ENCODE data around the gene LAMA3.

Gene LAMA3

DNA sequence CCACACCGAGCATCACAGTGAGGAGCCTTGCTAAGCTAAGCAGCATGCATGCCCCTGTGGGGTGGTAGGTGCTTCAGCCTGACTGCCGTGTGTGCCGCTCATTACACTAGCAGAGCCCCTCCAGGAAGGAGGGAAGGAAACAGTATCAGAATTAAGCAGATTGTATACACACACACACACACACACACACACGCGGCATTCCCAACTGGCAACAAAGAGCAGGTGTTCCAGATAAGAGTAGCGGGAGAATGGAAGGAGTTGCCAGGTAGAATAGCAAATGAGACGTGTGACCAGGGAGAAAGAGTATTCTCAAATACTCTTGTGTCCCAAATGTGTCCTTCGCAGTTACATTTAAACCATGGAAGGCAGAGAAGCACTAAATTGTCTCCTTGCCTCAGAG lies 277.7 kb downstream of the LAMA3 start:
- H3K27ac ChIP-seq = no peak overlapping the region
- TF ChIP-seq ZFX (IDR thresholded peaks at IDR 0.05) = no peak
- TF ChIP-seq, protein P1, sequence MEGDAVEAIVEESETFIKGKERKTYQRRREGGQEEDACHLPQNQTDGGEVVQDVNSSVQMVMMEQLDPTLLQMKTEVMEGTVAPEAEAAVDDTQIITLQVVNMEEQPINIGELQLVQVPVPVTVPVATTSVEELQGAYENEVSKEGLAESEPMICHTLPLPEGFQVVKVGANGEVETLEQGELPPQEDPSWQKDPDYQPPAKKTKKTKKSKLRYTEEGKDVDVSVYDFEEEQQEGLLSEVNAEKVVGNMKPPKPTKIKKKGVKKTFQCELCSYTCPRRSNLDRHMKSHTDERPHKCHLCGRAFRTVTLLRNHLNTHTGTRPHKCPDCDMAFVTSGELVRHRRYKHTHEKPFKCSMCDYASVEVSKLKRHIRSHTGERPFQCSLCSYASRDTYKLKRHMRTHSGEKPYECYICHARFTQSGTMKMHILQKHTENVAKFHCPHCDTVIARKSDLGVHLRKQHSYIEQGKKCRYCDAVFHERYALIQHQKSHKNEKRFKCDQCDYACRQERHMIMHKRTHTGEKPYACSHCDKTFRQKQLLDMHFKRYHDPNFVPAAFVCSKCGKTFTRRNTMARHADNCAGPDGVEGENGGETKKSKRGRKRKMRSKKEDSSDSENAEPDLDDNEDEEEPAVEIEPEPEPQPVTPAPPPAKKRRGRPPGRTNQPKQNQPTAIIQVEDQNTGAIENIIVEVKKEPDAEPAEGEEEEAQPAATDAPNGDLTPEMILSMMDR (conservative IDR thresholded peaks at IDR 0.05) = no peak

DNA sequence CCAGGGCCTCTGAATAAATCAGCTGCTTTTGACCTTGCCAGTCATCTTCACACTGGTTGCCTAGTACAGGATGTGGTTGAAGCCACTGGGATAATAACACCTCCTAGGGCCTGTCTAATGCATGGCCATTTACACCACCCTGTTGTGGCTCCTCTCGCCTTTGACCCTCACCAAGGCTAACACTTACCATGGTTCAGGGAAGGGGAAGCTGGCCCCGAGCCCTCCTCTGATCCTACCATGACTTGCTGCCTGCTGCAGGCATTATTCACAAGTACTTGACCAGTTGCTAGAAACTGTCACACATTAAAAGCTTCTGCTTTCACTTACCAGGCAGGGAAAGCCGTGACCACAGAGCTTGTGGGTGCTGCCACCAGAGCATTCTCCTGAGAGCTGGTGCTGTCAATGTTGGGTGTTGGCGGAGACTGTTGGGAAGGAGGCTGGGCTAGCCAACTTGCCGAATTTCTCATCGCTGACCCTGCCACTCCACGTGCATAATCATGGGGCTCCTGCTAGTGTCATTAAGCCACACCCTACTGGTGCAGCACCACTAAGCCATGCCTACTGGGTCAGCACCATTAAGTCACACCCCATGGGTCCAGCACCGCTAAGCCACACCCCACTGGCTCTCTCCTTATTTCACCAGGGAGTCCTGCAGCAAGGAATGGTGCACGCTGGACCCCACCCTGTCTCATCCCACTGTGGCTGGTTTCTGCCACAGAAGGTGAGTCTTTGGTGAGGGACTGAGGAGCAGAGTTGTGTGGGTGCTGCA lies 278.3 kb downstream of the LAMA3 start:
- no peak overlapping the region for H3K27ac ChIP-seq
- no peak for TF ChIP-seq ZFX (IDR thresholded peaks at IDR 0.05)
- TF ChIP-seq, protein P1 (conservative IDR thresholded peaks at IDR 0.05) = no peak

DNA sequence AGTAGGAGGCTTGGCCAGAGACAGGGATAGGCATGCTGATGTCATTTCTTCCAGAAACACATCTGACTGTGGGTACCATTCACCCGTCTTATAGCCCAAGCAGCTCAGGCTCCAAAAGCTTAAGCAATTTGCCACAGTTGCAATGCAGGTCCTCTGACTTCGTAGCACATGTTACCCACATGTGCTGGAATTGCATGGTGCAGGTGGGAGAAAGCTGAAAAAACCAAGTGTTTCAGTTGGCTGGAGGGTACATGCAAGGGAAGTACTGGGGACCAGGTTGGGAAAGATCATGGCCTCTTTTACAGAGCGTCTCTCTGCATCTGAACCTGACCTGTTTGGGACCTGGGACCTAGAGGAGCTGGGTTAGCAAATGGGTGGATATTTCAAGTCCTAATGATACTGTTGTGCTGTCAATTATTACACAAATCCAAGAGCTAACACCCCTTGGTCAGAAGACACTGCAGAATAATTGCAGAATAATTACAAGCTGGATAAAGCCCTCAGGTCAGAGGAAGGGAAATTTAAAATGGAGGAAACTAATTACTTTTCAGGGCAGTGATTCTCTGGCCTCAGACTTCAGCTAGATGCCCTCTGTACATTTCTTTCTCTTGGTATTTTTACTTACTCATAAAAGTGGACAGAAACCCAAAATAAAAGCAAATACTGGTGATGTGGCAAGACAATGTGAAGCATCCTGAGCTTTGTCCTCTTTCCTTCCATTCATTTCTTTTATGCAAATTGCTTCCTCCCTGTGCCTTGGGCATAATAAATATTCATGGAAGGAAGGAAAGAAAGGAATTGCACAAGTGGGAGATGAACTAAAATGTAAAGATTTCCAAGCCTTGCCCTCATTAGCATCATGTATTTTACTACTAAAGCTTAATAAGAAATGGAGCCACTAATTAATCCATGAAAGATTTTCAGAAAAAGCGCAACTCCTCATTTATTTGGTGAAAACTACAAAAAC lies 279.7 kb downstream of the LAMA3 start:
- H3K27ac ChIP-seq = no peak overlapping the region
- no peak for TF ChIP-seq ZFX (IDR thresholded peaks at IDR 0.05)
- TF ChIP-seq, protein P1 (conservative IDR thresholded peaks at IDR 0.05) = no peak

DNA sequence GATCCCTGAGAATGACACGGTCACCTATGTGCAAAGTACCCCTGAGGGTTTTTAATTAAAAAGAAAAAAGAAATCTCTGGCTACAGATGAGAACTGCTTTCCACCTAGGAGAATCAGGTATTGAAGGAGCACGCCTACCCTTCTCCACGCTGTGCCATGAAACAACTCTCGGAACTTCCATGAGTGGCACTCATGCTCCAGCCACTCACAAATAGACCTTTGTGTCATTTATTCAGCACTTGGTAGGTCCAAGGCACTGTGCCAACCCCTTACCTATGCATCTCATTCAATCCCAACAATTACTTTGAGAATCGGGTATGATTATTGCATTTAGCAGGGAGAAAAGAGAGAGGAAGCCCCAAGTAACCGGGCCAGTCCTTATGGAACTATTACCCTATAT lies 280.4 kb downstream of the LAMA3 start:
- no peak for TF ChIP-seq ZFX (IDR thresholded peaks at IDR 0.05)
- TF ChIP-seq, protein P1 (conservative IDR thresholded peaks at IDR 0.05) = no peak
- H3K27ac ChIP-seq = no peak overlapping the region

DNA sequence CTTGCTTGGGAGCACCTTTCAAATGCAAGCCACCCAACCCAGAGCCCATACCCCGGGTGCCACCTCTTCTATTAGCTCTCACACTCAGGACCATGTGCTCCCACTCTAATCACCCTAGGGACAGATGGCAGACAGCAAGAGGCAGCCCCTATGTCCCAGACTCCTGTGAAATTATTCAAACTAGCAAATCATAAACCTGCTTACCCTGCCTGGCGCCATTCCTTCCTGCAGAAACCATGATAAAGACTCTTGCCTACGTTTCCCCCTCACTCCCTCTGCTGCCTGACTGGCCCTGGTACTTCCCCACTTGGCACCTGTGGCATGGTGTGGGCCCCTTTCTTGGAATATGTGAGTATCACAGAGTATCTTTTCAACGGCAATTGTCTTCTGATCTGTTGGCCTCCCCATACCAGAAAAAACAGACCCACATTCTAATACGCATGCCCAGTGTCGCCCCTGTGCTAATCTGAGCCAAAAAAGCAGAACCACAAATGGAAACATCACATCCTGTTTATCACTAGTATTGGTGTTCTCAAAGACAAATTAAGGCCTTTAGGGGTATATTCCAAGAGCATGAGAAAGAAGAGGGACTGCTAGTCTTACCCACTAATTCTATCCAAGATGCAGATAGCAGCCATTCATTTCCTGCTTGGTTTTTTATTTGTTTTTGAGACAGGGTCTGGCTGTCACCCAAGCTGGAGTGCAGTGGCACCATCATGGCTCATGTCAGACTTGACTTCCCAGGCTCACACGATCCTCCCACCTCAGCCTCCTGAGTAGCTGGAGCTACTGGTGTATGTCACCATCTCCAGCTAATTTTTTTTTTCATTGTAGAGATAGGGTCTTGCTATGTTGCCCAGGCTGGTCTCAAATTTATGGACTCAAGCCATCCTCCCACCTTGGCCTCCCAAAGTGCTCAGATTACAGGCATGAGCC lies 281.2 kb downstream of the LAMA3 start:
- TF ChIP-seq, protein P1 (conservative IDR thresholded peaks at IDR 0.05) = no peak
- no peak for TF ChIP-seq ZFX (IDR thresholded peaks at IDR 0.05)
- no peak overlapping the region for H3K27ac ChIP-seq

DNA sequence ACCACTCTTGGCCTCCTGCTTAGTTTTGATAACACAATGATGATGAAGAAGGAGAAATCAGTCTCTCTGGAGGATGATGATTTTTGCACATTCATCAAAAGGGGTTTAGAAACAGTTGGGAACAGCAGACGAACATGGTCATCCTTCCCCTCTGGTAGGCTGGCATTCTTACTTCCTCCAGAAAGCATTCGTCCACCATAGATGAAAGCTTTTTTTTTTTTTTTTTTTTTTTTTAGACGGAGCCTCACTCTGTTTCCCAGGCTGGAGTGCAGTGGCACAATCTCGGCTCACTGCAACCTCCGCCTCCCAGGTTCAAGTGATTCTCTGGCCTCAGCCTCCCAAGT lies 281.8 kb downstream of the LAMA3 start:
- no peak overlapping the region for H3K27ac ChIP-seq
- TF ChIP-seq ZFX (IDR thresholded peaks at IDR 0.05) = no peak
- TF ChIP-seq, protein P1 (conservative IDR thresholded peaks at IDR 0.05) = no peak

All from C4-2B (cell line).